DND-41 (cell line): ENCODE results near the gene LASP1NB.
A peak's percentile ranks its signal among the peaks of the same experiment; 100 is the strongest.

Source experiments
- ATAC-seq: fragments of 200-7000 bp; cut with Tn5 transposase; 3 replicates; pipeline ENCODE4 v1.9.1; 2021; ENCODE audit warnings: low read depth; ENCODE audit not compliant: insufficient read depth
- DNase-seq: peaks from one replicate; pipeline ENCODE4 v3.0.0-alpha.2; 2020
- H2AFZ ChIP-seq: 2 replicates; pipeline ENCODE4 v1.6.0; 2012; ENCODE audit warnings: low read depth, low read length
- H3K27ac ChIP-seq: 2 replicates; pipeline ENCODE4 v1.5.1; 2012; ENCODE audit warnings: low read length, inconsistent platforms
- H3K27me3 ChIP-seq: fragments of 200-600 bp; sonication (generic); 2 replicates; pipeline ENCODE4 v1.6.0; 2012; ENCODE audit warnings: low read length, mild to moderate bottlenecking, inconsistent platforms; ENCODE audit not compliant: insufficient read depth, poor library complexity
- H3K36me3 ChIP-seq: 2 replicates; pipeline ENCODE4 v1.5.1; 2012; ENCODE audit warnings: low read length, inconsistent platforms; ENCODE audit not compliant: insufficient read depth
- H3K4me1 ChIP-seq: 2 replicates; pipeline ENCODE4 v1.5.1; 2012; ENCODE audit warnings: mild to moderate bottlenecking, low read length; ENCODE audit not compliant: insufficient read depth
- H3K4me2 ChIP-seq: 2 replicates; pipeline ENCODE4 v1.6.0; 2012; ENCODE audit warnings: mild to moderate bottlenecking, moderate library complexity, low read length, inconsistent platforms; ENCODE audit not compliant: insufficient read depth
- H3K4me3 ChIP-seq, 2 experiments: fragments of 200-600 bp in 1 of 2; shearing (Covaris generic) in 1 of 2; 2 replicates each; pipeline ENCODE4 v1.5.1; 2012 to 2016; ENCODE audit warnings: inconsistent platforms in 2 of 2, low read length in 2 of 2, mild to moderate bottlenecking in 2 of 2, low read depth in 1 of 2, moderate library complexity in 1 of 2
- H3K79me2 ChIP-seq: 2 replicates; pipeline ENCODE4 v1.6.0; 2012; ENCODE audit warnings: low read length, inconsistent platforms; ENCODE audit not compliant: insufficient read depth
- H3K9ac ChIP-seq: 2 replicates; pipeline ENCODE4 v1.6.0; 2012; ENCODE audit warnings: low read depth, mild to moderate bottlenecking, inconsistent platforms, low read length, moderate library complexity
- H3K9me3 ChIP-seq: 2 replicates; pipeline ENCODE4 v1.5.1; 2012; ENCODE audit warnings: low read length, moderate library complexity, mild to moderate bottlenecking, inconsistent platforms; ENCODE audit not compliant: insufficient read depth, severe bottlenecking
- H4K20me1 ChIP-seq: 2 replicates; pipeline ENCODE4 v1.6.0; 2012; ENCODE audit warnings: low read length; ENCODE audit not compliant: insufficient read depth
- CTCF ChIP-seq: IDR thresholded peaks from 2 replicates; pipeline ENCODE4 v1.5.1; 2012; ENCODE audit warnings: borderline replicate concordance, low read length, moderate library complexity, mild to moderate bottlenecking; ENCODE audit not compliant: poor library complexity, severe bottlenecking; ENCODE audit errors: extremely low read depth
- EZH2 ChIP-seq: IDR thresholded peaks from 3 replicates; pipeline ENCODE4 v1.6.1; 2012; ENCODE audit warnings: borderline replicate concordance, low read depth, mild to moderate bottlenecking, moderate library complexity, low read length, inconsistent platforms; ENCODE audit not compliant: severe bottlenecking

Gene LASP1NB

GRCh38 chr17:38897176-38897575 lies 28.2 kb upstream of the LASP1NB start:
- peak overlapping the region; percentile 56 for H3K4me2 ChIP-seq
- 0 out of 4 replicates have a peak overlapping the region, but pooled peaks of 1 of the 2 experiments have one; percentile 40 for H3K4me3 ChIP-seq
- no peaks in the 10 kb centered on the region for H3K9me3 ChIP-seq
- no peak overlapping the region for H2AFZ ChIP-seq
- no peaks in the 10 kb centered on the region for H3K27me3 ChIP-seq
- peaks cover 14% of the 10 kb centered on the region for H3K79me2 ChIP-seq
- TF ChIP-seq CTCF (no peak), EZH2 (no peak)
- no peak for ATAC-seq
- DNase-seq: no peak
- peak overlapping the region; percentile 95 for H3K27ac ChIP-seq
- peak overlapping the region; percentile 49 for H3K9ac ChIP-seq
- peaks cover 7% of the 10 kb centered on the region; the same call in 1 of the 2 replicates for H4K20me1 ChIP-seq
- H3K4me1 ChIP-seq: peaks cover 48% of the 10 kb centered on the region
- peaks cover 81% of the 10 kb centered on the region for H3K36me3 ChIP-seq

- no peak overlapping the region for H2AFZ ChIP-seq
- no peak for DNase-seq
- peaks cover 48% of the 10 kb centered on the region for H3K4me1 ChIP-seq
- no peaks in the 10 kb centered on the region for H3K27me3 ChIP-seq
- peak overlapping the region; percentile 49 for H3K9ac ChIP-seq
- peaks cover 7% of the 10 kb centered on the region; the same call in 1 of the 2 replicates for H4K20me1 ChIP-seq
- H3K9me3 ChIP-seq: no peaks in the 10 kb centered on the region
- H3K27ac ChIP-seq: peak overlapping the region; percentile 95
- H3K36me3 ChIP-seq: peaks cover 76% of the 10 kb centered on the region
- peak overlapping the region in 1 of 2 experiments; percentile 40; a peak in 2 of 4 replicates for H3K4me3 ChIP-seq
- TF ChIP-seq EZH2 (no peak), CTCF (no peak)
- H3K4me2 ChIP-seq: peak overlapping the region; percentile 56
- ATAC-seq: no peak; the same call in 2 of the 3 replicates
- peaks cover 14% of the 10 kb centered on the region for H3K79me2 ChIP-seq
These were observed 27.6 kb upstream of the LASP1NB start for GRCh38 chr17:38897671-38898290.

GRCh38 chr17:38898291-38898679 lies 27.1 kb upstream of the LASP1NB start:
- ATAC-seq: peak; percentile 51
- peak; percentile 61 for DNase-seq
- Histone ChIP-seq H3K9ac (peak overlapping the region; percentile 49), H2AFZ (peak overlapping the region; percentile 74; the same call in 1 of the 2 replicates), H3K4me3 (peak overlapping the region in 1 of 2 experiments; percentile 40; a peak in 2 of 4 replicates), H3K27ac (peak overlapping the region; percentile 95), H3K27me3 (no peaks in the 10 kb centered on the region), H3K4me1 (peaks cover 48% of the 10 kb centered on the region), H3K36me3 (peaks cover 76% of the 10 kb centered on the region), H3K4me2 (peak overlapping the region; percentile 56), H4K20me1 (peaks cover 8% of the 10 kb centered on the region), H3K79me2 (peaks cover 19% of the 10 kb centered on the region), H3K9me3 (no peaks in the 10 kb centered on the region)
- TF ChIP-seq CTCF: no peak
- TF ChIP-seq EZH2: no peak
